Stomach (tissue), 9 donors: ENCODE results near the gene SEPTIN2. TPM values are rescaled to one million over a fixed set of nuclear protein-coding genes. Genes with fewer than 3 reads are reported as not detected.

Experiments
- DNase-seq, 2 donors: peaks; one replicate each; pipeline versions ENCODE4 v3.0.0 to v3.0.0-alpha.2; 2013 to 2019
- H3K27ac ChIP-seq, 5 donors: fragments of 200-600 bp in 4 of 5; sonication (generic) in 4 of 5; one replicate each; pipeline ENCODE4 v1.5.1; 2013 to 2019; ENCODE audit warnings: mild to moderate bottlenecking in 1 of 5, moderate library complexity in 1 of 5
- H3K27me3 ChIP-seq, 3 donors: fragments of 200-600 bp; sonication (generic); one replicate each; pipeline ENCODE4 v1.5.1; 2017 to 2019; ENCODE audit warnings: mixed run types in 1 of 3
- H3K36me3 ChIP-seq, 4 donors: fragments of 200-600 bp; sonication (generic); 1 replicate in 3 of 4; 2 replicates in 1 of 4; pipeline ENCODE4 v1.5.1; 2016 to 2019
- H3K4me1 ChIP-seq, 4 donors: fragments of 200-600 bp; sonication (generic); one replicate each; pipeline ENCODE4 v1.5.1; 2016 to 2019
- H3K4me3 ChIP-seq, 4 donors: fragments of 200-600 bp; sonication (generic) in 3 of 4; one replicate each; pipeline ENCODE4 v1.5.1; 2016 to 2019; ENCODE audit warnings: mild to moderate bottlenecking in 1 of 4
- H3K9me3 ChIP-seq, 4 donors: fragments of 200-600 bp; sonication (generic); one replicate each; pipeline ENCODE4 v1.5.1; 2016 to 2019
- EP300 ChIP-seq: sonication (generic); formaldehyde crosslinking; IDR thresholded peaks from one replicate; pipeline ENCODE4 v1.6.1; 2017; ENCODE audit warnings: antibody characterized with exemption
- POLR2A ChIP-seq, 4 donors: fragments of 450-650 bp; IDR thresholded peaks; one replicate each; pipeline ENCODE4 v1.6.1; 2016; ENCODE audit warnings: antibody characterized with exemption in 4 of 4, control low read depth in 2 of 4, mild to moderate bottlenecking in 1 of 4, moderate library complexity in 1 of 4
- POLR2AphosphoS5 ChIP-seq, 3 donors: sonication (generic); formaldehyde crosslinking; IDR thresholded peaks; one replicate each; pipeline ENCODE4 v1.6.1; 2016; ENCODE audit warnings: antibody characterized with exemption in 3 of 3
- WGBS, 5 donors: extraction: QIAGEN DNeasy Blood & Tissue Kit in 3 of 5; methylation state at CpG; one replicate each; pipeline versions ENCODE4 v1.1.5 to v1.1.7; 2013 to 2018; 5-methylcytosine and 5-hydroxymethylcytosine counted together
- intact Hi-C: fragments of 100-400 bp; cut with DNase I; formaldehyde crosslinking; loops from one replicate; pipeline ENCODE4 v1.15.1; 2023; ENCODE audit warnings: low total_unique reads
- polyA plus RNA-seq, 3 donors: library from polyadenylated mRNA; stranded (reverse); fragments of 200-250 nt; gene quantifications; one replicate each; pipeline ENCODE4 v1.2.3, GENCODE V29; 2013
- total RNA-seq, 5 donors: library from RNA; depleted of rRNA; stranded (reverse); fragments of >200 nt; gene quantifications; one replicate each; pipeline versions ENCODE4 v1.1.0 to v1.2.3, GENCODE V29; 2014 to 2016
- TF ChIP-seq, protein P1 (sequence below), 7 experiments: fragments of 450-650 bp in 4 of 7; fragments of 200-600 bp in 3 of 7; sonication (generic) in 3 of 7; IDR thresholded peaks; one replicate each; pipeline ENCODE4 v1.5.1; 2016 to 2019; ENCODE audit warnings: antibody characterized with exemption in 7 of 7, control low read depth in 2 of 7, mild to moderate bottlenecking in 1 of 7
- donor health status: healthy with polysubstance abuse.
- donor health status: Bipolar disorder and iron deficiency.
- donor health status: healthy.

Gene SEPTIN2
- total and polyA plus RNA-seq, 8 donors = 88.7 to 603 (median 208) TPM

- H3K4me3 ChIP-seq = no peak overlapping the region
- 30 to 56% (median 41%) methylated on average over 3 of the region's 3 CpGs for WGBS, 5 donors
- intact Hi-C loops = no loop called here
- H3K27me3 ChIP-seq = no peaks in the 10 kb centered on the region
- H3K9me3 ChIP-seq = no peaks in the 10 kb centered on the region
- H3K27ac ChIP-seq = peak overlapping the region in 4 of 5 donors; percentile 57 to 70 (median 64)
- TF ChIP-seq POLR2AphosphoS5 (IDR thresholded peaks at IDR 0.05) = no peak
- TF ChIP-seq, protein P1, sequence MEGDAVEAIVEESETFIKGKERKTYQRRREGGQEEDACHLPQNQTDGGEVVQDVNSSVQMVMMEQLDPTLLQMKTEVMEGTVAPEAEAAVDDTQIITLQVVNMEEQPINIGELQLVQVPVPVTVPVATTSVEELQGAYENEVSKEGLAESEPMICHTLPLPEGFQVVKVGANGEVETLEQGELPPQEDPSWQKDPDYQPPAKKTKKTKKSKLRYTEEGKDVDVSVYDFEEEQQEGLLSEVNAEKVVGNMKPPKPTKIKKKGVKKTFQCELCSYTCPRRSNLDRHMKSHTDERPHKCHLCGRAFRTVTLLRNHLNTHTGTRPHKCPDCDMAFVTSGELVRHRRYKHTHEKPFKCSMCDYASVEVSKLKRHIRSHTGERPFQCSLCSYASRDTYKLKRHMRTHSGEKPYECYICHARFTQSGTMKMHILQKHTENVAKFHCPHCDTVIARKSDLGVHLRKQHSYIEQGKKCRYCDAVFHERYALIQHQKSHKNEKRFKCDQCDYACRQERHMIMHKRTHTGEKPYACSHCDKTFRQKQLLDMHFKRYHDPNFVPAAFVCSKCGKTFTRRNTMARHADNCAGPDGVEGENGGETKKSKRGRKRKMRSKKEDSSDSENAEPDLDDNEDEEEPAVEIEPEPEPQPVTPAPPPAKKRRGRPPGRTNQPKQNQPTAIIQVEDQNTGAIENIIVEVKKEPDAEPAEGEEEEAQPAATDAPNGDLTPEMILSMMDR (IDR thresholded peaks at IDR 0.05) = no peak
- peaks cover 62 to 75% (median 70%) of the 10 kb centered on the region in 4 donors for H3K36me3 ChIP-seq
- DNase-seq = no peak
- H3K4me1 ChIP-seq = peaks cover 23 to 44% (median 38%) of the 10 kb centered on the region in 4 donors
Measured at GRCh38 chr2:241352227-241352626, 36.5 kb downstream of the SEPTIN2 start.

DNA sequence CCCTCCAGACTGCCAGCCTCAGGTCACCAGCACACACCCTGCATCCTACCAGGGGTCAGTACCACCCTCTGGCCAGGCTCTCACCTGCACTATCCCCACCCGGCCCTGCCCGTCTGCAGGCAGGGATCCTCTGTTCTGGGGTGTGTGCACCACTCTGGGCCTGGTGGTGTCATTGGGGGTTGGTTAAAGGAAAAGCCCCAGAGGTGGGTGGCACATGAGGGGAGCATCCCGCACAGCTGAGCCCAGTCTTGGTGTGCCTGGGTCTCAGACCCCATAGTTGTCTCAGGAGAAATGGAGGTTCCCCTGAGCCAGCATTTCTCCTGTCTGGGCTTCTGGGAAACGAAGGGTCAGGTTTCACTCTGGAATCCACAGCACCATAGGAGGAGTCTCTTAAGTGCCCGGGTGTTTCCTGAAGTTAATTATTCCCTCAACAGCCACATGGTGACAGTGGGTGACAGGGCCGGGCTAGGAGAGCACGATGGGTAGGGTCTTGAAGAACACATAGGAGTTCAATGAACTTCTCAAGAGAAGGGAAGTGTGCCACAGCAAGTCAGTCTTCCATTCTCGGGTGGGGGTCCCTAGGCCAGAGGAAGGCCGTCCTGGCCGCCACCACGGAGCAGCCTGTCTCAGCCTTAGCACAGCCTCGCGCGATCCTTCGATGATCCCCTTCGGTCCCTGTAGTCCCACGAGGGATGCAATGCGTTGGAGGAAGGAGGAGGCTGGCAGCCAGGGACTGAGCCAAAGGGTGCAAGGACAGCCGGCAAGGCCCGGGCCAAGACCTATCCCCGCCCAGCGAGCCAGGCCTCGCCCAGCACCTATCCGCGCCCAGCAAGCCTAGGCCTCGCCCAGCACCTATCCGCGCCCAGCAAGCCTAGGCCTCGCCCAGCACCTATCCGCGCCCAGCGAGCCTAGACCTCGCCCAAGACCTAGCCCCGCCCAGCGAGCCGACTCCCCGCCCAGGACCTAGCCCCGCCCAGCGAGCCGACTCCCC, 39.2 kb downstream of the SEPTIN2 start:
- peaks cover 35 to 48% (median 43%) of the 10 kb centered on the region in 4 donors for H3K36me3 ChIP-seq
- no peaks in the 10 kb centered on the region for H3K9me3 ChIP-seq
- no peak for TF ChIP-seq EP300
- peak in 1 of 3 donors; percentile 33 for TF ChIP-seq POLR2AphosphoS5 (IDR thresholded peaks at IDR 0.05)
- no peak for TF ChIP-seq POLR2A (IDR thresholded peaks at IDR 0.05)
- TF ChIP-seq, protein P1 (IDR thresholded peaks at IDR 0.05) = no peak
- intact Hi-C loops = no loop called here
- H3K27me3 ChIP-seq = no peaks in the 10 kb centered on the region
- H3K4me3 ChIP-seq = peak overlapping the region; percentile 21 to 34 (median 26)
- peak overlapping the region; percentile 81 to 89 (median 84) for H3K27ac ChIP-seq
- H3K4me1 ChIP-seq = peaks cover 36 to 71% (median 61%) of the 10 kb centered on the region in 4 donors
- 18 to 42% (median 25%) methylated on average over 9 to 40 of the region's 40 CpGs for WGBS, 5 donors
- DNase-seq = peak; percentile 93

DNA sequence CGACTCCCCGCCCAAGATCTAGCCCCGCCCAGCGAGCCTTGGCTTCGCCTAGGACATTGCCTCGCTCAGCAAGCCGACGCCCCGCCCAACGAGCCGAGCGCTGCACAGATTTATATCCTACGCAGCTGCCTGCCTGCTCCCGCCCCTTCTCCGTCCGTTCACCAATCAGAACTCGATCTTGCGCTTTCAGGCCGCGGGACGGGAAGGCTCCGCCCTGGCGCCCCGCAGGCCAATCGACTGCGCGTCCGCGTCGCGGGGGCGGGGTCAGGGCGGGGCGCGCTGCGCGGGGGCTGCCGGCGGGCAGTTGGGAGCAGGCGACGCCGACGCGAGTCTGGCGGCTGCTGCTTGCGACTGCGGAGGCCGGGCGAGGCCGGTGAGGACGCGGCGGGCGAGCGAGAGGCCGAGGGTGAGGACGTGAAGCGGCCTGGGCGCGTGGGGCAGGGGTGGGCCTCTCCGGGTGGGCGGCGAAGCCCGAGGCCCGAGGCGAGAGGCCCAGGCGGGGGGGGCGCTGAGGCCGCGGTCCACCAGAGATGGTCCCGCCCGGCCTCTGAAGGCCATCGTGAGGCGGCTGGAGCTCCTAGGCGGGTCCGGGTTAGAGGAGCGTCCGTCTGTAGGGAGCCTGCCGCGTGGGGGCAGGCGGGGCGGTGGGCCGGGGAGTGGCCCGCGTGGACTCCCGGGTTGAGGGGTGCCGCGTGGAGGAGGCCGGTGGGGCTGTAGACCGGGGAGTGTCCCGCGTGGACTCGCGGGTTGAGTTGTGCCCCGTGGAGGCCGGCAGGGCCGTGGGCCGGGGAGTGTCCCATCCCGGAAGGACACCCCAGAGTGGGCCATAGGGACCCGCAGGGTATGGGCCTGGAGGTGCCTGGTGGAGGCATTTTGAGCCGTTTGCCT, 40.5 kb downstream of the SEPTIN2 start, which contains the start of gene FARP2:
Gene FARP2 (plus strand): TSS at position 303 of the 888 bp plus-strand sequence. CDS start 16,823 bp downstream, outside the sequence.
- H3K4me1 ChIP-seq = peaks cover 28 to 70% (median 51%) of the 10 kb centered on the region in 4 donors
- peak; percentile 100 for DNase-seq
- peak within 1 kb of the TSS; percentile 90 to 97 (median 96) for H3K27ac ChIP-seq
- H3K9me3 ChIP-seq = no peaks in the 10 kb centered on the region
- H3K36me3 ChIP-seq = peaks cover 24 to 35% (median 30%) of the 10 kb centered on the region in 4 donors
- peak within 1 kb of the TSS; percentile 70 to 87 (median 84) for H3K4me3 ChIP-seq
- WGBS, 5 donors = 0 to 2% (median 0%) methylated on average over 40 to 101 of the region's 101 CpGs
- intact Hi-C loops = no loop called here
- TF ChIP-seq POLR2A (IDR thresholded peaks at IDR 0.05) (no peak), POLR2AphosphoS5 (IDR thresholded peaks at IDR 0.05) (peak; percentile 2 to 94 (median 88)), EP300 (no peak)
- H3K27me3 ChIP-seq = no peaks in the 10 kb centered on the region

DNA sequence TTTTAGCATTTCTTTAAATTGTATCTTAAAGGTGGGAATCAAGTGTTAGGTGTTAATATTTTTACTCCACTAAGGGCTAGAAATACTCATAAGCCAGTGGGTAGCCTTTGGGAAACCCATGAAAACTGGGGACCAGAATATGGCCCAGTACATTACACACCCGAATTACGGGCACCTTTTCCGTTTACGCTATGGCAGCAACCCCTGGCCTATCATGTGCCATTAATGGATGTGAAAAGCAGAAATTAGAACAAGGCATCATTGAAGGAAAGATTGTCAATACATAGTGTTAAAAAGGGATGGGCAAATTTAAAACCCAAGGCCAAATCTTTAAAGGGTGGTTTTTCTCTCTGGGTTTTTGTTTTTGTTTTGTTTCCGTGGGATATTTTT, 41.1 kb downstream of the SEPTIN2 start:
- 7 to 20% (median 11%) methylated on average over 5 of the region's 5 CpGs for WGBS, 5 donors
- Histone ChIP-seq H3K27ac (peak overlapping the region; percentile 90 to 97 (median 96)), H3K9me3 (no peaks in the 10 kb centered on the region), H3K36me3 (peaks cover 18 to 29% (median 24%) of the 10 kb centered on the region in 4 donors), H3K4me1 (peaks cover 28 to 70% (median 48%) of the 10 kb centered on the region in 4 donors), H3K4me3 (peak overlapping the region; percentile 70 to 87 (median 84)), H3K27me3 (no peaks in the 10 kb centered on the region)
- DNase-seq = no peak
- TF ChIP-seq POLR2A (IDR thresholded peaks at IDR 0.05) (no peak), EP300 (no peak), POLR2AphosphoS5 (IDR thresholded peaks at IDR 0.05) (no peak)
- TF ChIP-seq, protein P1 (IDR thresholded peaks at IDR 0.05) = no peak
- intact Hi-C loops = no loop called here
